Stimulated activated CD4-positive, alpha-beta T cell treated with anti-CD3 and anti-CD28 coated beads, Interleukin-4, amount 100 ng/mL, for 1 hour (primary cell): ENCODE measurements around the gene LDLRAP1.
A peak's percentile ranks its signal among the peaks of the same experiment; 100 is the strongest.
"Not testable (repeated sequence)": the region's sequence is repeated elsewhere in the genome, so short reads cannot be mapped to it uniquely, and the experiment has no call there.

Experiments used
- DNase-seq: peaks from one replicate; pipeline ENCODE4 v3.0.0-alpha.2; 2020

The LDLRAP1 gene, protein sequence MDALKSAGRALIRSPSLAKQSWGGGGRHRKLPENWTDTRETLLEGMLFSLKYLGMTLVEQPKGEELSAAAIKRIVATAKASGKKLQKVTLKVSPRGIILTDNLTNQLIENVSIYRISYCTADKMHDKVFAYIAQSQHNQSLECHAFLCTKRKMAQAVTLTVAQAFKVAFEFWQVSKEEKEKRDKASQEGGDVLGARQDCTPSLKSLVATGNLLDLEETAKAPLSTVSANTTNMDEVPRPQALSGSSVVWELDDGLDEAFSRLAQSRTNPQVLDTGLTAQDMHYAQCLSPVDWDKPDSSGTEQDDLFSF

DNA sequence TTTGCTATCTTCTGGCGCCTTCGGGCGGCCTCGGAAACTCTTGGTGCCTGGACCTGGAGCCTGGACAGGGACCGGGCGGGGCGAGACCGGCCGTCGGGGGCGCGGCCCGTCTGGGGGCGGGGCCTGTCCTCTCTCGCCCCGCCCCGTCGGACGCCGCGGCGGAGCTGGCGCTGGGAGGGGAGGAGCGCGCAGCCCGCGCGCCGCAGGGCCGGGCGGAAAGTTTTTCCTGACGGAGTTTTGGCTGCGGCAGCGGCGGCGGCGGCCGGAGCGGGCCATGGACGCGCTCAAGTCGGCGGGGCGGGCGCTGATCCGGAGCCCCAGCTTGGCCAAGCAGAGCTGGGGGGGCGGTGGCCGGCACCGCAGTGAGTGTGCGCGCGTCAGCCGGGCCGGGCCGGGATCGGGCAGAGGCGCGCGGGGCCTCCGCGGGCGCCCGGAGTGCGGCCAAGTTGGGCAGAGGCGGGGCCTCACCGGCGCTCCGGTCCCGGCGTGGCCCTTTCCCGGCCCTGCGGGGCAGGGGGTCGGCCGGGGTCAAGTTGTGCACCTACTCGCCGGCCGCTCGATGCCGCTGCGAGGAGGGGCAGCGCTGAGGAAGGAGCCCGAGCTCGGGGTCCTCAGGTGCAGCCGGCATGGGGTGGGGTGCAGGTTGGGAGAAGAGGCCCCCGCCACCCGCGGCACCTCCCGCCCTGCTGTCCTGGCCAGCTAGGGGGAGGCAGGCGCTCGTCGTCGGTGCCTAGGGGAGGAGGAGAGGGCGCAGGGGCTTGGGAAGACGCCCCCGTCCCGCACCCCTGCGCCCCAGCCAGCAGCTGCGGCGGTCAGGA, at the start of gene LDLRAP1:
Gene LDLRAP1 (plus strand): TSS at position 182 of the 818 bp plus-strand sequence. CDS start 93 bp downstream, at position 275.
- DNase-seq, result peak; percentile 65

DNA sequence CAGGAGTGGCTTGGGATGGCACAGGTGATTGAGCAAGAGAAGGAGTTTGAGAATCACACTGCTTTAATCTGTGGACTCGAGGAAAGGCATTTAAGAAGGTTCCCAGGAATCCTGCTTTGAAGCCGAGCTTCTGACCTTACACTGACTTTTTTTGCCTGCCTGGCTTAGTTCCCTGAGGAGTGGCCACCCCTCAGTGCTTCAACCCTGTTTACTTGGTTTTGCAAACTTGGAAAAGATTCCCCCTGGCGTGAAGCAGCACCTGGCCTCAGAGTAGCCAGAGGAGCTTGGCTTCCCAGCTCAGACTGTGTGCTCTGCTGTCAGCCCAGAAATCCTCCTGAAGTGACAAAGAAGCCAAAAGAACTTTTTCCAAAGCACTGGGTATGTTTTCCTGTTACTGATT, 48.5 kb upstream of the LDLRAP1 start:
- no peak for DNase-seq

DNA sequence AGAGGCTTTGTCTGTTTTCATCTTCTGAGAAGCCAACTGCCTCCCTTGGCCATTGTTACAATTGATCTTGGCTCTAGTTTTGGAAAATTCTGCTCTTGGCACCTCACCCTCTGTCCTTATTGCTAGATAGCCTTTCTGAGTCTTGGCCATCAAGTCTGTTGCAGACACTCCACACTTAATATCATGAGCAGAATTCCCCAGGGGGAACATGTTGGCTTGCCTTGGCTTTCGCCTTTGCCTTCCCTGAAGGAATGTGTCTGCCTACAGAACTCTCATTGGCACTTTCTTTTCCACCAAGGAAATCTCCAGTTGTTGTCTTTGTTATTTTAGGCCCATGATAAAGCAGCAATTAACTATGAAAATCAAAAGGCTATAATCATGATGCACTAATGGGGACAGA, 42.7 kb upstream of the LDLRAP1 start:
- no peak for DNase-seq

- DNase-seq, result no peak
Observed at GRCh38 chr1:25501235-25502058, 42.0 kb upstream of the LDLRAP1 start.

DNA sequence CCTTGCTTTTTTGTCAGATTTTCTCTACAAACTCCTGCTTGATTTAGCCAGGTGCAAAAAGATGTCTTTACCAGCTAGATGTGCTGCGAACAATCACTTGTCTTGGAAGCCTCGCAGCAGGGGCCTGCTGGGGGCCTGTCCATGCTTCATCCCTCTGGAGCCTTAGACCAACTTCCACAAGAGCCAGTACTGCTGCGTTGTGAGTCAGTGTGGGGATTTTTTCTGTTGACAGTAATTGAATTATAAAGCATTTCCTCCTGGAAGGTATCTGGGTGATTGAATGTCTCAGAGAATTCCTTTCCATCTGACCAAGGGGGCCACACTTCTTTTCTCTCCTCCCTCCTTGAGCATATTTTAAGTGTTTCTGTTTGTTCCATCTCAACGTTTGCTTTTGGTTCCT, 40.4 kb upstream of the LDLRAP1 start:
- DNase-seq, result no peak

- peak; percentile 75 for DNase-seq
Observed at GRCh38 chr1:25503551-25504426, 39.6 kb upstream of the LDLRAP1 start.

- DNase-seq, result no peak
Observed at GRCh38 chr1:25504706-25505595, 38.5 kb upstream of the LDLRAP1 start.

- no peak for DNase-seq
Observed at GRCh38 chr1:25505656-25506385, 37.6 kb upstream of the LDLRAP1 start.

DNA sequence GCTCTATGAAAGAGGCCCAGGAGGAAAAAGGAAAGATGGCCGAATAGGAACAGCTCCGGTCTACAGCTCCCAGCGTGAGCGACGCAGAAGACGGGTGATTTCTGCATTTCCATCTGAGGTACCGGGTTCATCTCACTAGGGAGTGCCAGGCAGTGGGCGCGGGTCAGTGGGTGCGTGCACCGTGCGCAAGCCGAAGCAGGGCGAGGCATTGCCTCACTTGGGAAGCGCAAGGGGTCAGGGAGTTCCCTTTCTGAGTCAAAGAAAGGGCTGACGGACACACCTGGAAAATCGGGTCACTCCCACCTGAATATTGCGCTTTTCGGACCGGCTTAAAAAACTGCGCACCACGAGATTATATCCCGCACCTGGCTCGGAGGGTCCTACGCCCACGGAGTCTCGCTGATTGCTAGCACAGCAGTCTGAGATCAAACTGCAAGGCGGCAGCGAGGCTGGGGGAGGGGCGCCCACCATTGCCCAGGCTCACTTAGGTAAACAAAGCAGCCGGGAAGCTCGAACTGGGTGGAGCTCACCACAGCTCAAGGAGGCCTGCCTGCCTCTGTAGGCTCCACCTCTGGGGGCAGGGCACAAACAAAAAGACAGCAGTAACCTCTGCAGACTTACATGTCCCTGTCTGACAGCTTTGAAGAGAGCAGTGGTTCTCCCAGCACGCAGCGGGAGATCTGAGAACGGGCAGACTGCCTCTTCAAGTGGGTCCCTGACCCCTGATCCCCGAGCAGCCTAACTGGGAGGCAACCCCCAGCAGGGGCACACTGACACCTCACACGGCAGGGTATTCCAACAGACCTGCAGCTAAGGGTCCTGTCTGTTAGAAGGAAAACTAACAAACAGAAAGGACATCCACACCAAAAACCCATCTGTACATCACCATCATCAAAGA, 36.6 kb upstream of the LDLRAP1 start:
- not testable (repeated sequence) for DNase-seq

GRCh38 chr1:25513666-25514065, 29.7 kb upstream of the LDLRAP1 start:
- DNase-seq, result no peak

GRCh38 chr1:25515033-25515432, 28.4 kb upstream of the LDLRAP1 start:
- DNase-seq, result no peak

DNA sequence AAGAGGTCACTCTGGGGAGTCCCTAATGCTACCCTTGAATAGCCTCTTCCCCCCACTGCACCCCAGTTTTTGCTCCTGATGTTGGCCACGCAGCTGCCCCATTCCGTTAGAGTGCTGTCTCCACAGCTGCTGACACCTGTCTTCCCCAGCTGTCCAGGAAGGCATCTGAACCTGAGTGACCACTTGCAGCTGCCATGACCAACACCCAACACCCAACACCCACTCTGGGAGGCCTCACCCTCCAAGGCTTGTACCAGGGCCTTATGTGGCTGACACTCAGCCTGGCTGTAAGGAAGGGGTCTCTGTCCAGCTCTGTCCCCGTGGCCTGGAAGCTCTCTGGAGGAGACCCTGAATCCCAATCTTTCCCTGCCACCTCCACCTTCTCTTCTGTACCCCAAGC, 26.7 kb upstream of the LDLRAP1 start:
- DNase-seq, result no peak

DNA sequence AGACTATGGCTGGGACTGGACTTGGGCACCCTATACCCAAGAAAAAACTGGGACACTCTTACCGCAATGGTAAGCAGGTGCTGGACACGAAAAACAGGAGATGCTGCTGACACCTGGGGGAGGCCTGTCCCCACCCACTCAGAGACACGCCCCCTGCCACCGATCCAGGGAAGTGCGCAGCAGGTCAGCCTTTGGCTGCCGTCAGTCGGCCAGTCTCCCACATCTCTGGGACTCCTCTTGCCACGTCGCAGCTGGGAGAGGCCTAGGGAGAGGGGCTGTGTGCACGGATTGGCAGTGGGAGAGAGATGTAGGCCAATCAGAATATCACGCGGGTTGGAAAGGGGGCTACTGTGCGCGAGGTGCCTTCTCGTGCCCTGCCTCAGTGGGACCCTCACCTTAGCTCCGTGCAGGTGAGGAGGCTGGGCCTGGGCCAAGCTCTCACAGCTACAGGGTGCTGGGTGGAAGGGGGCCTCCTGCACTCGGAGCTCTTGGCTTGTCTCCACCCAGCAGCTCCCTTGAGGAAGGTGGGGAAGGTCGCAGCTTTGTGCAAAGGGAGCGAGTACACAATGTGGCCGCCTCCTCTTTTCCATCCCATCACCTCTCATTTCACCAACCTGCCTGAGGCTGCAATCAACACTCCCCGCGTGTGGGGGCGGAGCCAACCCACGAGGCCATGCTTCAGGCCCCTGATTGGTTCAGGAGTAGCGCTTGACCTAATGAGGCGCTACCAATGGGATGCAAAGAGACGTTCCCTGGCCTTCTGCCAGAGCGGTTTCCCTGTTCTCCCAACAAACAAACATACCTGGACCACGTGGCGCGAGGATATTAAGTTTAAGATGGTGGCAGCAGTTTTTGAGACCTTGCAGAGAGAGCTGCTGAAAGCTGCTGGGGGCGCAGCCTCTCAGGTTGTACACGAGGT, 25.7 kb upstream of the LDLRAP1 start:
- no peak for DNase-seq

DNA sequence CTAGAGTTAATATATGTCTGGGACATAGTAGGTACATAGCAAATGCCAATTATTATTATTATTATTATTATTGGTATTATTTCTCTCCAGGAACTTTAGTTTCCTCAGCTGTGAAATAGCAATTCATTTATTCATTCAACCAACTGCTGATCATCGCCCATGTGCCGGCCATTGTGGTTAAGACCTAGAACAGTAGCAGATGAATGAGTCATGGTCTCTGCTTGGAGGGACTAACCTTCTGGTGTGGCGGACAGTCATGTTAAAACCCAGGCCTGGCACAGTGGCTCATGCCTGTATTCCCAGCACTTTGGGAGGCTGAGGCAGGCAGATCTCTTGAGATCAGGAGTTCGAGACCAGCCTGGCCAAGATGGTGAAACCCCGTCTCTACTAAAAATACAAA, 23.8 kb upstream of the LDLRAP1 start:
- DNase-seq, result no peak

DNA sequence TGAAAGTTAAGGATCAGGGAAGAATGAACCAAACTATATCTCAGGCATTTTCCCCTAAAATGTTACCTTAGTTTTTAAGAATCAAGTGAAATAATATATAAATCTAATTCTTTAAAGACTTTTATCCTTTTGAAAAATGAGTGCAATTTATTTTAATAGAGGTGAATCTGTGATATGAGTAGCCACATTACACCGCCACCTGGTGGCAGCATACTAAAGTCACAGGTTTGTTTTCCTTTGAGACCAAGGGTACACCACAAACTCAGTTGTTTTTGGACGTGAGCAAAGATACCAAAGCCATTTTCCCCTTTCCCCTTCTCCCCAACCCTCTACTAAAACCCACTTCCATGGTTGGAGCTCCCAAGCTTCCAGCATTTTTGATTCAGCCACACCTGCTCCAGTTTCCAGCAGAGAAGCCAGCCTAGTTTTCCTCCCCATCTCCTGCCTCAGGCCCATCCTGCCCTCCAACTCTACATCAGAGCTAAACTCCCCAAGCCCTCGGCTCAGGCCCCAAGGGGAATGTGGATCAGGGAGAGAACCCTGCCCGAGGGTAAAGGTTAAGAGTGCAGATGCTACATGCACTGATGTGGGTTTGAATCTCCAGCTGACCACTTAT, 22.9 kb upstream of the LDLRAP1 start:
- DNase-seq, result peak; percentile 73

GRCh38 chr1:25522031-25522655, 21.3 kb upstream of the LDLRAP1 start:
- DNase-seq, result no peak

- no peak for DNase-seq
Observed at GRCh38 chr1:25523542-25523941, 19.9 kb upstream of the LDLRAP1 start.
